ENCODE measurements around the gene CRIM1.
"Not testable (repeated sequence)": the region's sequence is repeated elsewhere in the genome, so short reads cannot be mapped to it uniquely, and the experiment has no call there.

The CRIM1 gene

DNA sequence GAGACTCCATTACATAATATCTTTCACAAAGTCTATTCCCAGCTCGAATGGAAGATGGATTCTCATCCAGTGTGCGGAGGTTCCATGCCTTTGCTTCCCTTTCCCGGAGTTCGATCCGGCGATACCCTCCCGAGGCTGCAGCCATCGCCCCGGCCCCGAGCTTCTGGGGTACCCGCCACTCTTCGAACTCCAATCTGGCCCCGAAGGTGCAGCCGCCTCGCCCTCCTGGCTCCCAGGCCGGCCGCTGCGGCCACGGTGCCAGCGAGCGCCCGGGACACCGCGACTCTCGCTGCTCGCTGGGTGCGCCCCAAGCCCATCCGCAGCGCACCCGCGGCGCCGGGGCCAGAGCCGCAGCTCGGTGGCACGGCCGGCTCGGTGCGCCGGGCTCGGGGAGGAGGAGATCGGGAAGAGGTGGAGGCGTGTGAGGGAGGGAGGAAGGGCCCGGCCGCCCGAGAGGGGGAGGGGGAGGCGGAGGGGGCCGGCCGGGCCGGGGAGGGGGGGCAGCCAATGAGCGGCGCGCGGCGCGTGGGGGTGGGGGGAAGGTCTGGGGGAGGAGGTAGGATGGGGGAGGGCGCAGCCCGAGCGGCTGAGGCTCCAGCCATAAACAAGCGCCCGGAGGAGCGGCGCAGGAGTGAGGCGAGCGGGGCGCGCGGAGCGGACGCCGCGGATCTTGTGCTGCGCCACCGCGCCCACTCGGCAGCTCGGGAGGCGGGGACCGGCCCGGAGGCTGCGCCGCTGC lies at the start of gene CRIM1:
Gene CRIM1, plus strand, starts transcription at position 628 of the 739 bp plus-strand sequence. CDS start 515 bp downstream, outside the sequence.
- peak in 1 of 2 donors; percentile 29 for DNase-seq (ENCODE audit: low read depth in 1 of 2, low spot score in 1 of 2)

- DNase-seq (ENCODE audit: low read depth in 1 of 2, low spot score in 1 of 2) = no peak
These were observed 48.1 kb upstream of the CRIM1 start for GRCh38 chr2:36307441-36307840.

- not testable (repeated sequence) for DNase-seq (ENCODE audit: low read depth in 1 of 2, low spot score in 1 of 2)
These were observed 45.1 kb upstream of the CRIM1 start for GRCh38 chr2:36310444-36310843.

GRCh38 chr2:36318547-36318946 lies 37.0 kb upstream of the CRIM1 start:
- no peak for DNase-seq (ENCODE audit: low read depth in 1 of 2, low spot score in 1 of 2)

GRCh38 chr2:36322108-36322507 lies 33.5 kb upstream of the CRIM1 start:
- DNase-seq (ENCODE audit: low read depth in 1 of 2, low spot score in 1 of 2) = no peak

- DNase-seq (ENCODE audit: low read depth in 1 of 2, low spot score in 1 of 2) = no peak
These were observed 29.3 kb upstream of the CRIM1 start for GRCh38 chr2:36326286-36326685.

GRCh38 chr2:36329251-36329650 lies 26.3 kb upstream of the CRIM1 start:
- no peak for DNase-seq (ENCODE audit: low read depth in 1 of 2, low spot score in 1 of 2)

DNA sequence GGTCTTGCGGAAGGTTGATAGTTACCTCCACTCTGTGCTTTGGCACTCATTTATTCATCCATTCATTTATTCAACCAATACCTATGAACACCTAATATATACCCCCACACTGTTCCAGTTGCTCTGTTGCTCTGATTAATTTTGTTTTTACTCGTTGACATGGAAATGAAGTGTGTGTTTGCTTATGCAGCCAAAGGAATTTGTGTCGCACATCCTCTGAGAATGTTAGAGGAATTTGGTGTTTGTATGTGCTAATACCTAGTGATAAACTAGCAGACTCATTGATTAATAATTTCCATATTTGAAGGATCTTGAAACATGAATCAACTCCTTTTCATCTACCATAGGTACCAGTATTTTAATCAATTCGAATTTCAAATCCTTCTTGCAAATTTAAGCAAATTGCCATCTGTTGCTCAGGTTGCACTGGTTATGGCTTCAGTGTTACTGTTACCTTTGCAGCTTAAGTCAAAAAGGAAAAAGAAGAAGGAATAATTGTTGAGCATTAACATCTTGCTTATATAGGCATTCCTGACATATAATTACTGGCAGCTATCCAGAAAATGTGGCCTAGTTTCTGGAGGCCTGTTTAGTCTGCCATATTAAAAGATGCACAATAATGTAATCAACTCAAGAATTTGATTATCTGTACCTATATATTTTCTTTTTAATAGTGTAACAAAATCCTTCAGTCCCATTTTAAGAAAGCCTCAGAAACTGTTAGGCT lies 25.7 kb upstream of the CRIM1 start:
- no peak for DNase-seq (ENCODE audit: low read depth in 1 of 2, low spot score in 1 of 2)

DNA sequence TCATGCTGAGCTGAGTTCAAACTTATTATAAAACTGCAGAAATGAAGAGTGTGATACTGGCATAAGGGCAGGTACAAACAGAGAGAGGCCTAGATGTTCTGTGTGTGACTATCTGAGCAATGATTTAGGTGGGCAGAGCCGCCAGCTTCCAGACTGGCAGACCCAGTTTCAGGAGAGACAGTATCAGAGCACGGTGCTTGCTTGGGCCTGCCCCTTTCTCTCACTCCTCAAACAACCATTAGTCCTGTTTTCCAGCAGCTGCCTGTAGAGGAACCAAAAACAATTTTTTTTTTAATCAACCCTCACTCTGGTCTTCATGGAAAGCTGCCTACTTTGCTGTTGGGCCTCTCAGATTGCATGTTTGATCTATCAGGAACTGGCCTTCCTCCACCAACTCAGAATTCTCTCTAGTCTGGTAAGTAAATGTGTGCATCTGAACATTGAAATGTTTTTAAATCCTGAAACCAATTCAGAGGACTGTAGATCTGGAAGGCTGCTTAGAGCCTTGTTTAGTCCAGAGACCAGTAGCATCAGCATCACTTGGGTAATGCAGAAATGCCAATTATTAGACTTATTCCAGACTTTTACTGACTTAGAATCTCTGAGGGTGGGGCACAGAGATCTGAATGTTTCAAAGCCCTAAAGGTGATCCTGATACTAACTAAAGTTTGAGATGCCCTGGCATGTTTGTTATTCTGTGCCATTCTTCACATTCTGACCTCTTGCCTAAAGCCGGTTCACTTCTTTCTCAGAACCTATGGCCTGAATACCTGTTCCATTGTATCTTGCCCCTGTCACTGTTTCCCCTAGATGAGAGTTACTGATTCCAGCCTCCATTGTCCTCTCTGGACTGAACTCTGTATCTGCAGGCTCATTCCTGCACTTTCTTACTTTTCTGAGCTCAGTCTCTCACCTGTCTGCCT lies 24.8 kb upstream of the CRIM1 start:
- DNase-seq (ENCODE audit: low read depth in 1 of 2, low spot score in 1 of 2) = no peak

- no peak for DNase-seq (ENCODE audit: low read depth in 1 of 2, low spot score in 1 of 2)
These were observed 22.1 kb upstream of the CRIM1 start for GRCh38 chr2:36333350-36334012.

DNA sequence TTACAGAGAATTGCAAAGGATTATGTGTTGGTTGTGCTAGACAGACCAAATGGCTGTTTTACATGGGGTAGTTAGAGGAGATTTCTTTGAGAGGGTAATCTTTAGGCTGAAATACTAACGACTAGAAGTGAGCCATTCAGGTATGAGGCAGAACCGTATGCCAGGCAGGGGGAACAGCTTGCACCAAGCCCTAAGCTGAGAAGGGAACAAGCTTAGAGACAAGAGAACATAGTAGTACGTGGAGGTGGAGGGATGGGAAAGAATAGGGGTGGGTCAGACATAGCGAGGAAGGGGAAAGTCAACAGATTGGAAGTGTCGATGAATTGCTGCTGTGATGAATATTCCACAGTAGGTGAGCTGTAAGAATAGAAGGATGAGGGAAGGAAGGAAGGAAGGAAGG lies 20.0 kb upstream of the CRIM1 start:
- DNase-seq (ENCODE audit: low read depth in 1 of 2, low spot score in 1 of 2) = no peak

DNA sequence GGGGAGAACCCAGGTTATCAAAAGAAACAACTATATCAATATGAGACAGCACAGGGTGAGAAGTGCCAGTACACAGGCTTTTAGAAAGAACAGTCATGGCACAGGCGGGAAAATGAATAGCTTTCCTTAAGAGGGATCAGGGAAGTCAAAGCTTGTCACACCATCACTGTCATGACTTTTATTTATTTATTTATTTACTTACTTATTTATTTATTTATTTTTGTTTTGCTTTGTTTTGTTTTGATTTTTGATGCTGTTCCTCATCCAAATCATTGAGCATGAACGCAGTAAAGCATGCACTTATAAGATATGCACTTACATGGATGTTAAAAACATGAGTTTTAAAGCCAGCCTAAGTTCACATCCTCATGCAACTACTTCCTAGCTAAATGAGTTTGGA lies 19.3 kb upstream of the CRIM1 start:
- no peak for DNase-seq (ENCODE audit: low read depth in 1 of 2, low spot score in 1 of 2)

GRCh38 chr2:36337354-36337753 lies 18.2 kb upstream of the CRIM1 start:
- no peak for DNase-seq (ENCODE audit: low read depth in 1 of 2, low spot score in 1 of 2)

DNA sequence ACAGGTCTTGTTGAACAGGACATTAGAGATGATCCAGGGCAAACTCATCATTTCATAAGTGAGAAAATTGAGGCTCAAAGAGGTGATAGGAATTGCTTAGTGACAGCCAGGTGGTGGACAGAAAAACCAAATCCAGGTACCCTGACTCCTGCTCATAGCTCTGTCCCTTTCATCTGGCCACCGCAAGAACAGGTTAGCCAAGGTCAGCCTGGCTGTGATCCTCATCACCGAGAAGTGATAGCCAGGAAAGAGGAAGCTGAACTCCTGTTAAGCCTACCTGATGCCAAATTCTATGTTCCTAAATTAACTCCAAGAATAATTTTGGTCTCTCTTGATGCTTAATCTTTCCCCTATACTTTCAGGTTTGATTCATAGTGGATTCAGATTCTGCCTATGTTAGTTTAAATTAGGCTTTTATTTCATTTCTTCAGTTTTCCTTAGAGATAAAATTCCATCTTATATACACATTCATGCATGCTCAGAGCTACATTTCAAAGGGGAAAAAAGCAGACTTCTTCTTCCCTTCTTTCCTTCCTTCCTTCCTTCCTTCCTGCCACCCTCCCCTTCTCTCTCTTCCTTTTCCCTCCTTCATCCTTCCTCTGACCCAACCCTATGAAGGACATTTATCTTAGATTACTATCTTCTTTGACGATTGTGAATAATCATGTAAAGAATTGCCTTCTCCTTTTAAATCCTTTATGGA lies 17.3 kb upstream of the CRIM1 start:
- DNase-seq (ENCODE audit: low read depth in 1 of 2, low spot score in 1 of 2) = no peak

- DNase-seq (ENCODE audit: low read depth in 1 of 2, low spot score in 1 of 2) = no peak
These were observed 16.8 kb upstream of the CRIM1 start for GRCh38 chr2:36338827-36339145.

- DNase-seq (ENCODE audit: low read depth in 1 of 2, low spot score in 1 of 2) = no peak
These were observed 15.9 kb upstream of the CRIM1 start for GRCh38 chr2:36339607-36340218.

GRCh38 chr2:36343606-36344005 lies 12.0 kb upstream of the CRIM1 start:
- DNase-seq (ENCODE audit: low read depth in 1 of 2, low spot score in 1 of 2) = no peak

DNA sequence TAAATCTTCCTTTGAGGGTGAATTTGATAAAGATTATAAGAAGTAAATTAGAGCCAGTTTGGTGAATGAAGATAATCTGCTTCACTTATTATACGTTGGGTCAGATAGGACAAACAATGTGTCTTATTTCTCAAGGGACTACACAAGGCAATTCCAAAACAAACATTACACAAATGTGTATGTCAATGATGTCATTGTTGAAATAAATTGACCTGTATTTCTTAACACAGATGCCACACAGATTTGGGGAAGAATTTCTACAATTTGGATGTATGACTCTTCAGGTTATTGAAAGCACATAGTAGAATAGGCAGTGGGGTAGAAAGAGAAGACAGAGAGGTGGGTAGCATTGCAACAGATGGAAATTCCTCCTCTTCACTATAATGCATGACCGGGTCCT lies 6.9 kb upstream of the CRIM1 start:
- DNase-seq (ENCODE audit: low read depth in 1 of 2, low spot score in 1 of 2) = no peak

DNA sequence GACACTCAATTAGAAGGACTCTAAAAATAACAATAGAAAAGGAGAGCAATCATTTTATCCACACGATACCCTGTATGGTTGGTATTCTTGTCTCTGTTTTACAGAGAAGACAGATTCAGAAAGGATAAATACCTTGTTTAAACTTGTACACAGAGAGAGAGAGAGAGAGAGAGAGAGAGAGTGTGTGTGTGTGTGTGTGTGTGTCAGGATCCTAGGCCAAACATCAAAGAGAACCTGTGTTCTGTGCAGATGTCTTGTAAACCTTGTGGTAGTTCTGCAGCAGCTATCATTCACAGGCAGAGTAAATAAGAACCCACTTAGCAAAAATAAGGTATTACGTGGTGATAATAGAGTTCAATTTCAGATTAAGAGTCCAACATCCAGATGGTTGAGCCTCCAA lies 4.3 kb upstream of the CRIM1 start:
- no peak for DNase-seq (ENCODE audit: low read depth in 1 of 2, low spot score in 1 of 2)

DNA sequence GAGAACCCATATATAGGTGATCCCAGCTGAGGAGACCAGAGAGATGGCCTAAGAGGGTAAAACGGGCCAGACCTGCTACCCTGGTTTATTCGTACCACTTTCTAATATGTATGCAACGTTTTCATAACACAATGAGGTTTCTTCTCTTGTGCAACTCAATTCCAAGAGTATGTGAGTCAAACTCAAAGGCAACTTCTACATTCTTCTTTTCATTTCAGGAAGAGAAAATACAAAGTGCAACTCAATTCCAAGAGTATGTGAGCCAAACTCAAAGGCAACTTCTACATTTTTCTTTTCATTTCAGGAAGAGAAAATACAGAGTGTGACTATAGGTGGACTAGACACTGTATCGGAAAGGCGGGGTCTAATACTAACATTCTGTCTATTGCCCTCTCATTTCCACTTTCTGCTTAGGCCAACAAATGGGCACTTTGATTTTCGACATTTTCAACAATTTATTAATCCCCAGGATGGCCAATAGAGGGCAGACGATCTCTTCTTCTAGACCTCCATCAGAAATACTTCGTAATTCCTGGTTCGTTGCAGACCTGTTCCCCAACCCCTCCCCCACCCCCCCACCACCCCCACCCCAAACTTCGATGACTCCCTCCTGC lies 3.7 kb upstream of the CRIM1 start:
- DNase-seq (ENCODE audit: low read depth in 1 of 2, low spot score in 1 of 2) = no peak
